Activated gamma-delta T cell treated with Interleukin-2 at 50 U/mL for 16 hours (primary cell): ENCODE results near the gene MYRFL.
"Not testable (repeated sequence)": the region's sequence is repeated elsewhere in the genome, so short reads cannot be mapped to it uniquely, and the experiment has no call there.

Experiments used
- DNase-seq: peaks from one replicate; pipeline ENCODE4 v3.0.0-alpha.2; 2020

Gene MYRFL

DNA sequence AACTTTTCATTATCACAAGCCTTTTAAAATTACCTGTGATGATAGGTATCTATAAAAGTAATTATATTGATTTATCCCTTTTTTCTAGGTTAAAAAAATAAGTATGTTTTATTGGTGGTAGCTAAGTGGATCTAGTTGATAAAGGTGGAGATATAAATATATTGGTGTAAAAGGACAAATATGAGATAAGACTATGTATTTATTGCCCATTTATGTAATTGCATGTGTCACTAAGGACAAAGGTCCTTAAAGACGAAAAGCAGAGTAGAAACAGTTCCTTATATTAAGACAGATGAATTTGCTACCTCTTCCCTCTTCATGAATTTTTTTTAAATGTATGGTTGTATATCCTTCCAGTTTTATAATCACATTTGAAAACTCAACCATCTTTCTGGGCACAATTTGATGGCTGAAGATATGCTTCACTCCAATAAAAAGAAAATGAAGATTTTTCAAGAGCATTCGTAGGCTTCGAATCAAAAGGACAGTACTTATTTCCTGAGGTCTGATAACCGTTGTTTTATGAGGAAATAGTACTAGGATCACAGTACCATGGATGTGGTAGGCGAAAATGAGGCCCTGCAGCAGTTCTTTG lies at the start of gene MYRFL:
TSS of gene MYRFL (plus strand) at position 262 of the 595 bp plus-strand sequence. CDS start at position 553, 291 bp downstream.
- DNase-seq: no peak

- no peak for DNase-seq
Observed at GRCh38 chr12:69779928-69780327, 45.1 kb upstream of the MYRFL start.

DNA sequence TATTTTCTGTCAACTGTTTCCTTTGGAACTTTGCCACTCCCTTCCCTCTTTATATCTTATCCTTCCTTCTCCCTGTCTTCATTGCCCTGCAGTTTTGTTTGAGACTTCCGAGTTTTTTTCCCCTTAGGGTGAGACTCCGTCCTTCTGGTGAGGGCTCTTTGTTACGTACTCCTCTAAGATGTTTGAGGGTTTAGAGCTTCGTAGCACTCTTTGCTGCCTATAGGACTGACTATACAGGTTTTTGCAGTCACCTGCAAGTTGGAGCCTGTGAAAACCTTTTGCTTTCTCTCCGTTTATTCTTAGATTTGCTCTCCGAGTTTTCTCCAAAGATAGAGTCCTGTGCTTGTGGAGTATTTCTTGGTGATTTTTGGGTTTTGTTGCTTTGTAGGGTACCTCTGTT lies 41.7 kb upstream of the MYRFL start:
- no peak for DNase-seq

DNA sequence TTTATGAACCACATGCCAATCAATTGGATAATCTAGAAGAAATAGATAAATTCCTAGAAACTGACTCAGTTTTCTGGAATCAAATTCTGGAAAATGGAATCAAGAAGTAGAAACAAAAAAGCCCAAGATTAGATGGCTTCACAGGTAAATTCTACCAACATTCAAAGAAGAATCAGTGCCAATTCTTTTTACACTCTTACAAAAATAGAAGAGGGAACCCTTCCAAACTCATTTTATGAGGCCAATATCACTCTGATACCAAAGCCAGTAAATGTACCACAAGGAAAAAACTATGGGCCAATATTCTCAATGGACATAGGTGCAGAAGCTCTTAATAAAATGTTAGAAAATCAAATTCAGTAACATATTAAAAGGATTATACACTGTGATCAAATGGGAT lies 35.7 kb upstream of the MYRFL start:
- DNase-seq: no peak

DNA sequence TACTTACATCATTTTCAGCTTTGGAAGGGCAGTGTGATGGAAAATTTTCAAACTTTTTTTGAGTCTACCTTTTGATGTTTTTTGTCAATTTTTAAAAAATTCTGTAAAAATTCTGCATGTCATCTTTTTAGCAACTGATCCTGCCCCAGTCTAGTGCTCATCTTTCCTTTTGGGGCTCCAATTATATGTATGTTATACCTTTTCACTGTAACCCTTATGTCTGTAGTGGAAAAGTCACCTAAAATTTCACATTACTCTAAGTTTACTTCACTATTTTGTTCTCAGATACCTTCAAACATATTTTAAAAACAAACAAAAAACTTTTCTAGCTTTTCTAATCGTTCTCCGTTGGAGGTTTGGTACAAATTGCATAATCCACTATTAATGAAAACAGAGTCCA lies 32.5 kb upstream of the MYRFL start:
- no peak for DNase-seq

GRCh38 chr12:69807101-69807897 lies 17.7 kb upstream of the MYRFL start:
- not testable (repeated sequence) for DNase-seq

- no peak for DNase-seq
Observed at GRCh38 chr12:69810870-69811498, 14.0 kb upstream of the MYRFL start.

DNA sequence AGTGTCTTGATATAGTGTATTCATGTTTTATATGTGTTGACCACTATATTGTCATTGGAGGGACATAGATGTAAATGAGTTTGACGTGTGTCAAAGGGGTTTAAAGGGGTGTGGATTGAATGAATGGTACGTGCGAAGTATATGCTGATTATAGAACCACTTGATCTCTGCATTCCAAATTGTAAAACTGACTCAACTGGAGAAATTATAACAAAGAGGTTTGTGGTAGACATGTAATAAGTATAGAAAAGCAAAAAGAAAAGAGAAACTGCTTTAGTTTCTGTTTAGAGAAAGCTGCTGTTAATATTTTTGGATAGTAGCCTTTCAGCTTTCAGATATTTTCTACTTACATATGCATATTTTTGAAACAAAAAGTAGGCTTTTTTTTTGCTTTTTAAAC lies 8.9 kb upstream of the MYRFL start:
- no peak for DNase-seq

GRCh38 chr12:69821032-69821455 lies 4.0 kb upstream of the MYRFL start:
- DNase-seq: no peak

DNA sequence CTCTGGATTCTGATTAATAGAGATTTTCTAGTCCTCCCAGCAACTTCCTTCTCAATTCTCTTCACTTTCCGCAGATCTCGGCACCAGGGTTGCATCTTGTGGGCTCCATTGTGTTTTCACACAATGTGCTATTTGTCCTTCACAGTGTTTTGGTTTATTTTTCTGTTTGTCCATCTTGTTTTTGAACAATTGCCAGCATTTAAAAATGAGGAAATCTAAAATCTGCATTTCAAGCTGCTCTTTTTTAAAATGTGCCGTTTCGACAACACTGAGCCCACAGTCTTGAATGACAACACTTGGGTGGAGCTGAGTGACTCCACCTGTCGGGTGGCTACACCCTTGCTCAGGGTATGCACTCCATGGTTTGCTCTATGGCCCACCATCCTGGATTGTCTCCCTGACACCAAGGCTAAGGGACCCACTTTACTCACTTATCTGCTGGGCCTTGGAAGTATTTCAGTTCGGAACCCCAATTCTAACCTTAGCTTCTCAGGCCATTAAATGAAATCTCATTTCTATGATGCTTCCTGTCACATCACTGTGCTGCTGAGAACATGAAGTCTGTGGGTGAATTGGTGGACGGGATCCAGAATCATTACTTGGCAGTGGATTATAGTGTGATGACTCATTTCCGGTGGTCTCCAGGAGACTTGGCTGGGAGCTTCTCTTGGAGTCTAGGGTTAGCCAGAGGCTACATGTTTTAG lies 3.4 kb upstream of the MYRFL start:
- DNase-seq: no peak

- no peak for DNase-seq
Observed at GRCh38 chr12:69822201-69822860, 2.7 kb upstream of the MYRFL start.

- no peak for DNase-seq
Observed at GRCh38 chr12:69824028-69824427, 999 bp upstream of the MYRFL start.

GRCh38 chr12:69828897-69829296 lies 3.9 kb downstream of the MYRFL start:
- DNase-seq: no peak

DNA sequence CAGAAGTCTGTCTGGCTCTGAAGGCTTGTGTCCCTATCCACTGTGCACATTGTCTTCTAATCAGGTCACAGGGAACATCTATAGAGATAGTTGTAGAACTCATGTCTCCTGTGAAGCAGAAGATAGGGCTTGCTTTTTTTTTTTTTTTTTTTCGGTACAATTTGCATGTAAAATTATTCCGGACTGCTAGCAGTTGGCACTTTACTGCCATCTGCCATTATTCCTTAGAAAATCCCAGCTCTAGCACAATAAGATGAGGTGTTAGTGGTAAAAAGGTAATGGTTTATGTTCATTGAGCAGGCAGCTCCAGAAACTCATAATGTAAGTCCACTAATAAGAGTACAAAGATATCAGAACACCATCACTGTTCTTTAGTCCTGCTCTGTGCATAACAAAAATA lies 8.7 kb downstream of the MYRFL start:
- DNase-seq: no peak

- no peak for DNase-seq
Observed at GRCh38 chr12:69834147-69834546, 9.1 kb downstream of the MYRFL start.

- DNase-seq: no peak
Observed at GRCh38 chr12:69834576-69834975, 9.5 kb downstream of the MYRFL start.

DNA sequence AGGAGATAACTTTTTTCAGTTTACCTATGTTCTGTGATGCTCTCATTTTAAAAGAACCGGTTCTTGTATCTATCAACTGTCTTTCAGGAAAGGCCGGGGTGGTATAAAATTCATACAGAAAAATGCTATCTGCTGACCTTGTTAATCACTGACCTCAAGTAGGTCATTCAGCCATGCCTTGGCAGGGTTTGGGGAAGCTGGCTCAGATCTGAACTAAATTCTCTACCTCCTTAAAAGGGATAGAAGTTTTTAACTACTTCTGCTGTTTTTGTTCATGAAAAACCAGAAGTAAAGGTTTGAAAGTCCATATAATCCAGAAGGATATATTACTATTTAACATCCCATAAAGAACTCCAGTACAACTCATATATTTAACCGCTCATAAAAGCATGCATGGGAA lies 10.1 kb downstream of the MYRFL start:
- no peak for DNase-seq

DNA sequence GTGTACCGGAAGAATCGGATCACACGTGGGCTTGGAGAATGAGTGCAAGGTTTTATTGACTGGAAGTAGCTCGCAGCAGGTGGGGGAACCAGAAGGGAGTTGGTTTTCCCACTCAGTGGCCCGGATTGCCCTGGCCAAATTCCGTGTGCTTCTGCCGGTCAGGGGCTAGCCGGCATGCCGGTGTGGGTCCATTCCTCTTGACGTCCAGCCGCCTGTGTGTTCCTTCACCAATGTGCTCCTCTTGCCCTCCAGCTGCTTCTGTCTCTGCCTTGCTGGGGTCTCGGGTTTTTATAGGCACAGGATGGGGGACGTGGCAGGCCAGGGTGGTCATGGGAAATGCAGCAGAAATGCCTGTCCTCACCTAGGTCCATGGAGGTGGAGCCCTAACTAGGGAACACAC lies 11.0 kb downstream of the MYRFL start:
- DNase-seq: no peak

DNA sequence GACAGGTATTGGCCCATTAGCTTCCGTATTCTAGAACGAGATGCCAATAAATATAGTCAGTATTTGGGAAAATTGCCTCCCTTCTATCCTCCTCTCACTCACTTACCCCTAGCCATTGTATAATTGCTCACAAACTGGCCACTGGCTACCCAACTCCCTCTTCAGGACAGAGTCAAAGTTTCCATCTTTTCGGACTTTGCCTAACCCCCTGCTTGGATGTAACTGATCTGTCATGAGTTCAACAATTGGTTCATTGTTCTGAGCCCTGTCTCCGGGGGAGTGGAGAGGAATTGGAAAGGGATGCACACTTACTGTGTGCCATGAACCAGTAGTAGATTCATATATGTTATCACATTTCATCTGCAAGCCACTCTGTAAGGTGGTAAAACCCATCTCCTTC lies 12.2 kb downstream of the MYRFL start:
- DNase-seq: no peak

- DNase-seq: no peak
Observed at GRCh38 chr12:69837657-69838415, 12.8 kb downstream of the MYRFL start.

DNA sequence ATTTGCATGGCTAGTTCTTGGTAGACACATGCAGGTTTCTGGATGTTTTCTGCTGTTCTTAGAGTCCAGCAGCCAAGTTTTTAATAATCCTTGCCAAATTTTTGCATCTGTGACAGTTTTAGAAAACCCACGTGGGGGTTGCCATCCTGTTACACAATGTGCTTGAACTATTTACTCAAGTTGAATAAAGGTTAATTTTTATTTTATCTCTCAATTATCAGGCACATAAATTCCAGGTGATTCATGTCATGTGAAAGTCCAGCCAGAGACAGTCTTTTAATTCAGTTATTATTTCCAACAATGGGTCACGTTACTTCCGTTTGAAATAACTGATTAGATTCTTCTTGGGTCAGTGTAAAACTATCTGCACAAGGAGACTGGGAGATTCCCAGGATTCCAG lies 15.7 kb downstream of the MYRFL start:
- DNase-seq: no peak

DNA sequence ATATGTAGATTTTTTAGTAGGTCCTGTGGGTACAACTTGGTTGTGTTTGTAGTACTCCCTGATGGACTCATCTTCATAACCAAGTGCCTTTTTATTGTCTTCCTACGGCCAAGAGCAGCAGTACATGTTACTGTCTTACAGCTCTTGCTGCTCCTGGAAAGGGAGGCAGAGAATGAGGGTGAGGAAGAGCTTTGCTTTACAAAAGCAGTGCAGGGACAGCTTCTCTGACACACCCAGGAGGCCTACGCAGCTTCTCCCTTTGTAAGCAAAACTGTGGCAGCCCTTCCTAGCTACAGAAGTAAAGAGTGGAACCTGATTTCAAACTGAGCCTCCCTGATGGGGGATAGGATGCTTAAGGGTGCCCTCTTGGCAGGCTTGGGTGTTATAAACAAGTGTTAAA lies 18.6 kb downstream of the MYRFL start:
- no peak for DNase-seq
